Esophagus muscularis mucosa (tissue), 4 donors: Measurements from ENCODE around the gene MSI2. TPM values are rescaled to one million over a fixed set of nuclear protein-coding genes. Genes with fewer than 3 reads are reported as not detected.

Experiments used
- DNase-seq: peaks from one replicate; pipeline ENCODE4 v3.0.0-alpha.2; 2017; ENCODE audit errors: extremely low spot score
- H3K27ac ChIP-seq, 4 donors: fragments of 200-600 bp; sonication (generic); replicated peaks in 1 of 4; 1 replicate in 3 of 4; 2 replicates in 1 of 4; pipeline ENCODE4 v1.5.1; 2016 to 2019; ENCODE audit warnings: mild to moderate bottlenecking in 1 of 4
- H3K27me3 ChIP-seq, 4 donors: fragments of 200-600 bp; sonication (generic); one replicate each; pipeline versions ENCODE4 v1.5.1 to v1.6.0; 2016 to 2019
- H3K36me3 ChIP-seq, 4 donors: fragments of 200-600 bp; sonication (generic); one replicate each; pipeline ENCODE4 v1.5.1; 2016 to 2019
- H3K4me1 ChIP-seq, 4 donors: fragments of 200-600 bp; sonication (generic); one replicate each; pipeline ENCODE4 v1.5.1; 2016 to 2019
- H3K4me3 ChIP-seq, 4 donors: fragments of 200-600 bp; sonication (generic); 1 replicate in 2 of 4; 2 replicates in 2 of 4; pipeline ENCODE4 v1.5.1; 2016 to 2019; ENCODE audit warnings: mild to moderate bottlenecking in 4 of 4, moderate library complexity in 1 of 4
- H3K9me3 ChIP-seq, 4 donors: fragments of 200-600 bp; sonication (generic); 1 replicate in 3 of 4; 2 replicates in 1 of 4; pipeline ENCODE4 v1.5.1; 2016 to 2019
- EP300 ChIP-seq: sonication (generic); formaldehyde crosslinking; IDR thresholded peaks from one replicate; pipeline ENCODE4 v1.6.1; 2017; ENCODE audit warnings: antibody characterized with exemption
- POLR2A ChIP-seq: fragments of 450-650 bp; IDR thresholded peaks from one replicate; pipeline ENCODE4 v1.6.1; 2017; ENCODE audit warnings: antibody characterized with exemption, moderate library complexity, mild to moderate bottlenecking, low read depth
- POLR2AphosphoS5 ChIP-seq, 2 donors: sonication (generic); formaldehyde crosslinking; IDR thresholded peaks; one replicate each; pipeline ENCODE4 v1.6.1; 2017; ENCODE audit warnings: antibody characterized with exemption in 2 of 2
- WGBS: methylation state at CpG from one replicate; pipeline ENCODE4 v1.1.5; 2018; 5-methylcytosine and 5-hydroxymethylcytosine counted together
- intact Hi-C: fragments of 100-400 bp; cut with DNase I; formaldehyde crosslinking; loops from one replicate; pipeline ENCODE4 v1.15.1; 2023
- total RNA-seq, 4 donors: library from RNA; depleted of rRNA; stranded (reverse); fragments of >200 nt; gene quantifications; one replicate each; pipeline versions ENCODE4 v1.1.0 to v1.2.1, GENCODE V29; 2016
- TF ChIP-seq, protein P1 (sequence below), 3 experiments: fragments of 200-600 bp in 2 of 3; fragments of 450-650 bp in 1 of 3; sonication (generic) in 2 of 3; IDR thresholded peaks; one replicate each; pipeline ENCODE4 v1.5.1; 2017 to 2019; ENCODE audit warnings: antibody characterized with exemption in 3 of 3, mild to moderate bottlenecking in 2 of 3, moderate library complexity in 1 of 3

Gene MSI2
- total RNA-seq, 4 donors from 2014 or later, result 28.8 to 39.0 (median 29.6) TPM

DNA sequence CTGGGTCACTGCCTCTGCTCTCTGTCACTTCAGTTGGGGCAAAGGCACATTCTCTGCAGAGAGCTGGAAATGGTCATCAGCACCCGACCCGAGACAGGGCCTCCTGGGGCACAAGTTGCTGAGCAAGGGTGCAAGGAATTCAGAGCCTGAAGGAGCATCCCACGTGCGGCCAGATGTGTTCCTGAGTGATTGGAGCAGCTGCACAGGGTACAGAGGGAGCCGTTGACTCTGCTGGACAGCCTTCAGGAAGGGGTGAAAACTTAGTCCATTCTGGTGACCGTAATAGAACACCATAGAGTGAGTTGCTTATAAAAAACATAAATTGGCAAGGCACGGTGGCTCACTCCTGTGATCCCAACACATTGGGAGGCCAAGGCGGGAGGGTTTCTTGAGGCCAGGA lies 382.0 kb downstream of the MSI2 start:
- 95% methylated on average over 8 of the region's 8 CpGs for WGBS
- no peak overlapping the region for H3K27ac ChIP-seq
- TF ChIP-seq POLR2AphosphoS5 (IDR thresholded peaks at IDR 0.05), result no peak
- no peak for TF ChIP-seq EP300
- TF ChIP-seq POLR2A, result no peak
- TF ChIP-seq, protein P1, sequence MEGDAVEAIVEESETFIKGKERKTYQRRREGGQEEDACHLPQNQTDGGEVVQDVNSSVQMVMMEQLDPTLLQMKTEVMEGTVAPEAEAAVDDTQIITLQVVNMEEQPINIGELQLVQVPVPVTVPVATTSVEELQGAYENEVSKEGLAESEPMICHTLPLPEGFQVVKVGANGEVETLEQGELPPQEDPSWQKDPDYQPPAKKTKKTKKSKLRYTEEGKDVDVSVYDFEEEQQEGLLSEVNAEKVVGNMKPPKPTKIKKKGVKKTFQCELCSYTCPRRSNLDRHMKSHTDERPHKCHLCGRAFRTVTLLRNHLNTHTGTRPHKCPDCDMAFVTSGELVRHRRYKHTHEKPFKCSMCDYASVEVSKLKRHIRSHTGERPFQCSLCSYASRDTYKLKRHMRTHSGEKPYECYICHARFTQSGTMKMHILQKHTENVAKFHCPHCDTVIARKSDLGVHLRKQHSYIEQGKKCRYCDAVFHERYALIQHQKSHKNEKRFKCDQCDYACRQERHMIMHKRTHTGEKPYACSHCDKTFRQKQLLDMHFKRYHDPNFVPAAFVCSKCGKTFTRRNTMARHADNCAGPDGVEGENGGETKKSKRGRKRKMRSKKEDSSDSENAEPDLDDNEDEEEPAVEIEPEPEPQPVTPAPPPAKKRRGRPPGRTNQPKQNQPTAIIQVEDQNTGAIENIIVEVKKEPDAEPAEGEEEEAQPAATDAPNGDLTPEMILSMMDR (IDR thresholded peaks at IDR 0.05), result no peak

DNA sequence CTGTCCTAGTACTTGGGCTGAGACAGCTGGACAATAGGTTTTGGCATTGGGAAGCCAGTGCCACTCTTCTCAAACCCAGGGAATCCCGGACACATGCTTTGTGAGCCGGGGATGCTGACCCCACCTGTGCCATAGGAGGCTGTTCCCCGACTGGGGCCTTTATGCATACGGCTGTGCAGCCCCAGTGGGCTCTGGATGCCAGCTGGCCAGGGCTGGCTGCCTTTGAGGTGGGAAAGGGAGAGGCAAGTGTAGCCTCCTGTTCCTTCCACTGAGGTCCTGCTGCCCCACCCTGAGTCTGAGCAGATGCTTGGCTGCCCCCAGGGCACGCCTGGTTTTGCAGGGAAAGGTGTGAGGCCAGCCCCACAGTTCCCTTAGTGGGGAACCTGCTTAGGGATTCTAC lies 383.1 kb downstream of the MSI2 start:
- intact Hi-C loops, result no loop called here
- no peak for DNase-seq
- H3K27me3 ChIP-seq, result no peaks in the 10 kb centered on the region

More for the DNA sequence above, 382.0 kb downstream of the MSI2 start:
- H3K4me1 ChIP-seq, result no peaks in the 10 kb centered on the region
- no peaks in the 10 kb centered on the region for H3K27me3 ChIP-seq
- H3K9me3 ChIP-seq, result no peaks in the 10 kb centered on the region
- peaks cover 0 to 25% (median 8%) of the 10 kb centered on the region in 4 donors for H3K36me3 ChIP-seq
- DNase-seq, result no peak
- intact Hi-C loops, result no loop called here
- H3K4me3 ChIP-seq, result no peak overlapping the region

DNA sequence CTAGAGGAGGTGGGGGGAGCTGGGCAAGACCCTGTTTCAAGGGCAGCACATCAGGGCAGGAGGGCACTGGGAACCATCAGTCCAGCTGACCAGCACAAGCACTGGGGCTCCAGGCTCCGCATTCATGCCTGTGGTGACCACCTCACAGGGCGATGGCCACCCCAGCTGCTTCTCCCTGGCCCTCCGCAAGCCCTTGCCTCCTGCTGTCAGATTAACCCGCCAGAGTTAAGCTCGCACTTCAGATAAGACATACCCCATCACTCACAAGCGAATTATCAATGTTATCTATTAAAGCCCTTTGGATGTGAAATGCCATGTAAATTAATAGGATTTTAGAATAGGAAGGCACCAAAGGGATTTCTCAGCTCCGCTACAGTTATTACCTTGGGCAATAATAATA lies 383.8 kb downstream of the MSI2 start:
- 97% methylated on average over 7 of the region's 7 CpGs for WGBS
- Histone ChIP-seq H3K4me3 (no peak overlapping the region), H3K36me3 (peaks cover 0 to 16% (median 7%) of the 10 kb centered on the region in 4 donors), H3K27me3 (no peaks in the 10 kb centered on the region), H3K4me1 (no peaks in the 10 kb centered on the region), H3K27ac (no peak overlapping the region), H3K9me3 (no peaks in the 10 kb centered on the region)
- no peak for DNase-seq
- intact Hi-C loops, result no loop called here
- TF ChIP-seq EP300, result no peak
- TF ChIP-seq, protein P1 (IDR thresholded peaks at IDR 0.05), result no peak
- no peak for TF ChIP-seq POLR2A
- no peak for TF ChIP-seq POLR2AphosphoS5 (IDR thresholded peaks at IDR 0.05)

More for the DNA sequence above, 383.1 kb downstream of the MSI2 start:
- WGBS, result 87% methylated on average over 4 of the region's 5 CpGs
- H3K9me3 ChIP-seq, result no peaks in the 10 kb centered on the region
- H3K27ac ChIP-seq, result no peak overlapping the region
- no peak for TF ChIP-seq POLR2A
- TF ChIP-seq POLR2AphosphoS5 (IDR thresholded peaks at IDR 0.05), result no peak
- TF ChIP-seq EP300, result no peak
- TF ChIP-seq, protein P1 (IDR thresholded peaks at IDR 0.05), result no peak
- H3K4me3 ChIP-seq, result no peak overlapping the region
- H3K4me1 ChIP-seq, result no peaks in the 10 kb centered on the region
- H3K36me3 ChIP-seq, result peaks cover 0 to 20% (median 7%) of the 10 kb centered on the region in 4 donors

DNA sequence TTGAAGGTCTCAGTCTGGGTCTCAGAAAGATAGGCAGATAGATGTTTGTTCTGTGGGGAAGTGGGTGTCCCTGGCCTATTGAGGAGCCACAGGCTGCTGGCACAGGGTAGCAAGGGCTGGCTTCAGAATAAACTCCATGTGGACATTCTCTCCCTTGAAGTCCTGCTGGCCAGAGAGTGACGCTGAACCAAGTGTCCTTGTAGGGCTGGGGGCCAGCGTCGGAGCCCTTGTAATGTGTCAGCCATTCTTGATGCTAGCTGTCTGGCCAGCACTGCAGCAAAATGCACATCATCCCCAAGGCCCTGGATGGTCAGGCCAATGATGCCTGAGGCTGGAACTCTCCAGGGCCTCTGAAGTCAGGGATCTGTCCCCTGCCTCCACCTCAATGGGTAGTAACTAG lies 385.4 kb downstream of the MSI2 start:
- no peaks in the 10 kb centered on the region for H3K9me3 ChIP-seq
- H3K4me3 ChIP-seq, result no peak overlapping the region
- H3K27me3 ChIP-seq, result no peaks in the 10 kb centered on the region
- TF ChIP-seq, protein P1 (IDR thresholded peaks at IDR 0.05), result no peak
- TF ChIP-seq EP300 (no peak), POLR2AphosphoS5 (IDR thresholded peaks at IDR 0.05) (no peak), POLR2A (no peak)
- no peak overlapping the region for H3K27ac ChIP-seq
- no CpG with 5 or more reads among the region's 3 CpGs for WGBS
- peaks cover 0 to 16% (median 7%) of the 10 kb centered on the region in 4 donors for H3K36me3 ChIP-seq
- intact Hi-C loops, result no loop called here
- H3K4me1 ChIP-seq, result no peaks in the 10 kb centered on the region
- no peak for DNase-seq

DNA sequence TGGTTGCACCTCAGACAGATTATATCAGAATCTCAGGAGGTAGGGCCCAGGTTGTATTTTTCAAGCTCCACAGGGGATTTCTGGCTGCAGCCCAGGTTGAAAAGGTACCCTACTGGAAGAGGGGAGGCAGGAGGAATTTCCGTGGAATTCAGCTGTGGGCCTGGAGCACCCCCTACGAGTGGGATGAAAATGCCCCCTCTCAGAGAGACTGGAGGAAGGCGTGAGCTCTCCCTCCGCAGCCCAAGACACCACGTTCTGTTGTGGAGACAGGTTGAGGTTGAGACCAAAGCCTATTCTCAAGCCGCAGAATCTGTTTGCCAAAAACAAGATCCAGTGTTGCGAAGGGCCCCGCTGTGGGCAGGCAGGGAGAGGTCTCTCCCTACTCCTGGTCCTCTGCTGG lies 386.7 kb downstream of the MSI2 start:
- Histone ChIP-seq H3K27me3 (no peaks in the 10 kb centered on the region), H3K27ac (no peak overlapping the region), H3K9me3 (no peaks in the 10 kb centered on the region), H3K4me3 (no peak overlapping the region), H3K4me1 (no peaks in the 10 kb centered on the region), H3K36me3 (peaks cover 0 to 13% (median 2%) of the 10 kb centered on the region in 4 donors)
- DNase-seq, result no peak
- no peak for TF ChIP-seq EP300
- no peak for TF ChIP-seq POLR2AphosphoS5 (IDR thresholded peaks at IDR 0.05)
- no peak for TF ChIP-seq POLR2A
- TF ChIP-seq, protein P1 (IDR thresholded peaks at IDR 0.05), result no peak
- intact Hi-C loops, result no loop called here
- WGBS, result 97% methylated on average over 8 of the region's 8 CpGs
